D721Med (cell line): ENCODE data around the gene LPO.

Source experiments
- DNase-seq: peaks from one replicate; pipeline ENCODE4 v3.0.0; 2011; ENCODE audit warnings: low spot score; ENCODE audit not compliant: insufficient read length
- FAIRE-seq: peaks from 2 replicates; lab custom pipeline; 2011; peaks lifted over from hg19 to GRCh38; lab: Jason Lieb, UNC
- TF ChIP-seq, protein P1 (sequence below): IDR thresholded peaks from 2 replicates; pipeline ENCODE4 v1.5.1; 2012; ENCODE audit warnings: mild to moderate bottlenecking, control low read depth; ENCODE audit not compliant: insufficient read depth; ENCODE audit errors: missing control alignments

Gene LPO

DNA sequence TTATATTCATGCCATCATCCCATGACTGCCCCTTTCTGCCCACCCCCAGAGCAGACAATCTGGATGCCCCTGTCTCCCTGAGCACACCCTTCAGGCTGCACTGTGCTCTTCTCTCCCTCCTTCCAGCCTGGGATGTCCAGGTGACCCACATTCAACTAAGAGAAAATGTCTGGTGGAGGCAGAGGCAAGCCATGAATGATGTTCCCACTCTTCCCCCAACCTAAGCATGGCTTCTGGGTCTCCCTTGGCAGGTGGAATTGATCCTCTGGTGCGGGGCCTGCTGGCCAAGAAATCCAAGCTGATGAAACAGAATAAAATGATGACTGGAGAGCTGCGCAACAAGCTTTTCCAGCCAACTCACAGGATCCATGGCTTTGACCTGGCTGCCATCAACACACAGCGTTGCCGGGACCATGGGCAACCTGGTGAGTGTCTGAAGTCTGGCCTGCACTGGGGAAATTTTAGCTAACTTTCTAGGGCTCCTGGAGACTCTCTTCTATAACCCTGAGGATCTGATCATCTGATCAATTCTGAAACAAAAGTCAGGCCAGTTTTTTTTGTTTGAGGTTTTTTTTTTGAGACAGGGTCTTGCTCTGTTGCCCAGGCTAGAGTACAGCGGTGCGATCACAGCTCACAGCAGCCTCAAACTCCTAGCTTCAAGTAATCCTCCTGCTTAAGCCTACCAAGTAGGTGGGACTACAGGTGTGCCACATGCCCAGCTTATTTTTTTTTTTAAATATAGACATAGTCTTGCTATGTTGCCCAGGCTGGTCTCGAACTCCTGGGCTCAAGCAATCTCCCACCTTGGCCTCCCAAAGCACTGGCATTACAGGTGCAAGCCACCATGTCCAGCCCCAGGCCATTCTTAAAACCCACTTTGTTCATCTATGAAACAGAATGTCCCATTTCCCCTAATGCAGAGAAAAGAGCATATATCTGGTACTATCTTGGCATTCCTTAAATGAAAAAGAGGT, 27.8 kb downstream of the LPO start:
- DNase-seq (no peak), FAIRE-seq (no peak)
- TF ChIP-seq, protein P1, sequence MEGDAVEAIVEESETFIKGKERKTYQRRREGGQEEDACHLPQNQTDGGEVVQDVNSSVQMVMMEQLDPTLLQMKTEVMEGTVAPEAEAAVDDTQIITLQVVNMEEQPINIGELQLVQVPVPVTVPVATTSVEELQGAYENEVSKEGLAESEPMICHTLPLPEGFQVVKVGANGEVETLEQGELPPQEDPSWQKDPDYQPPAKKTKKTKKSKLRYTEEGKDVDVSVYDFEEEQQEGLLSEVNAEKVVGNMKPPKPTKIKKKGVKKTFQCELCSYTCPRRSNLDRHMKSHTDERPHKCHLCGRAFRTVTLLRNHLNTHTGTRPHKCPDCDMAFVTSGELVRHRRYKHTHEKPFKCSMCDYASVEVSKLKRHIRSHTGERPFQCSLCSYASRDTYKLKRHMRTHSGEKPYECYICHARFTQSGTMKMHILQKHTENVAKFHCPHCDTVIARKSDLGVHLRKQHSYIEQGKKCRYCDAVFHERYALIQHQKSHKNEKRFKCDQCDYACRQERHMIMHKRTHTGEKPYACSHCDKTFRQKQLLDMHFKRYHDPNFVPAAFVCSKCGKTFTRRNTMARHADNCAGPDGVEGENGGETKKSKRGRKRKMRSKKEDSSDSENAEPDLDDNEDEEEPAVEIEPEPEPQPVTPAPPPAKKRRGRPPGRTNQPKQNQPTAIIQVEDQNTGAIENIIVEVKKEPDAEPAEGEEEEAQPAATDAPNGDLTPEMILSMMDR: no peak

DNA sequence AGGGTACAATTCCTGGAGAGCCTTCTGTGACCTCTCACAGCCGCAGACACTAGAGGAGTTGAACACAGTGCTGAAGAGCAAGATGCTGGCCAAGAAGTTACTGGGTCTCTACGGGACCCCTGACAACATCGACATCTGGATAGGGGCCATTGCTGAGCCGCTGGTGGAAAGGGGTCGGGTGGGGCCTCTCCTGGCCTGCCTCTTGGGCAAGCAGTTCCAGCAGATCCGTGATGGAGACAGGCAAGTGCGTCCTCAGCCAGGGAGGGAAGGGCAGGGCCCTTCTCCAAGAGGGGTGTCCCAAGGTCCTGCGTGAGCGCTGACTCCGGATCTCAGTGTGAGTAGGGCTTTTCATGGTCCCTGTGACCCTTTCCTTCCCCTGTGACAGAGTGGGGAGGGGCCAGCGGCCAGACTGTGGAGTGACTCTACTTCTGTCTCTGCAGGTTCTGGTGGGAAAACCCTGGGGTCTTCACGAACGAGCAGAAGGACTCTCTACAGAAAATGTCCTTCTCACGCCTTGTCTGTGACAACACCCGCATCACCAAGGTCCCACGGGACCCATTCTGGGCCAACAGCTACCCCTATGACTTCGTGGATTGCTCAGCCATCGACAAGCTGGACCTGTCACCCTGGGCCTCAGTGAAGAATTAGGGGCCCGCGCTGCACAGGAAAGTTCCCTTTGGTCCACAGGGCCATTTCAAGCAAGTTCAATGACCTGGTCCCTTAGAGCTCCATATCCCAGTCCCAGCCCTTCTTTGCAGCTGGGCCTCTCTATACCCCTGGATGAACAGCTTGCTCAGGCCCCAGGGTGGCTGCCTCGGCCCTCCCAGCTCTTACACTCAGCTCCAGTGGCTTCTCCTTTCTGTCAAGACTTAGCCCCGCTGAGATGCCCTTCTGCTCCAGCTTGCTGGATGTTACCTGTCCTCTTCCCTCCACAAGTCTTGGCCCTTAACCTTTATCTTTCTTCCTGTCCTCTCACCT, 29.3 kb downstream of the LPO start:
- DNase-seq: no peak
- TF ChIP-seq, protein P1: no peak
- FAIRE-seq: no peak

DNA sequence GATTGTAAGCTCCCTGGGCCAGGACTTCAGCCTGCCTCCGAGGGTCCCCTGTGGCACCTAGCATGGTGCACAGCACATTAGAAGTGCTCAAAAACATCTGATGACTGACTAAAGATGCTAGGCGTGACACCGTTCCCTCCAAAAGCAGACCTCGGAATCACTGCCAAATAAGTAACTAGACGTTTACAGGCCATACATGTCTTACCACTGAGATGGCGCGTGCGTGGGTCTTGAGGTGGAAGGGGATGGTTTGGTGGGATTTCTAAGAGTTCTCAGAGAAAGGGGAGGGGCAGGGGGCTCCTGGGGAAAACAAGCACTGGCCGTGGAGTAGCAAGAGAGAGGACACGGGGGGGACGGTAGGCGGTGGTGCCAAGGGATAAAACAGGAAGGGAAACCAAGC, 29.9 kb downstream of the LPO start:
- FAIRE-seq: no peak
- TF ChIP-seq, protein P1: no peak
- DNase-seq: no peak

DNA sequence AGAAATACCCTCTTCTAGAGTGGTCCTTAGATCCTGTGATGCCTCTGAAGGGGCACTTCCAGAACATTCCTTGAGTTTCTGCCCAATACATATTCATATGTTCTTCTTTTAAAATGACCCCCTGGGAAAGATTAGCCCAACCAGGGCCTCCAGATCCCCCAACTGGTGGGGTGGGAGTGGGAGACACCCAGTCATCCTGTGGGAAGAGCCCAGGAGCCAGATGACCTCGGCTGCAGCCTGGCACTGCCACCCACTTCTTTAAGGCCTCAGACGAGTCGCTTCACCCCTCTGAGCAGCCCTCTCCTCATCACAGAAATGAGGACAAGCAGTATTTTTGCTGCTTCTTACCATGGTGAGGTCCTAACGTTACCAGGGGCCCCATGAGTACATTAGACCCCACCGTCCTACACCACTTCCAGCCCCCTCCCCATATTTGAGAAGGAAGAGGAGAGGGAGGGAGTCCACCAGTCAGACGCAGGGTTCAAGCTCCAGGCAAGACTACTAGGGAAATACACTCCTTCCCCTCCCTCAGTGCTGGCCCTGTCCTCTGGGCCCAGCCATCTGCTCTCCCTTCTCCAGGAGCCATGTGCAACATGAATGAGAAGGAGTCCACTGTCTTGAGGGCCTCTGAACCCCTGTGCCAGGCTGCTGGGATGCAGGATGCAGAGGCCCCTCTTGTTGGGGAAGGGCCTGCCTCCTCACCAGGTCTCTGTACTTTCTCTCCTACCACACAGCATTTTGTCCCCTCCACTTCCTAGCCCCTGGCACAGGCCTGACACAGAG, 30.6 kb downstream of the LPO start:
- TF ChIP-seq, protein P1: no peak
- no peak for DNase-seq
- FAIRE-seq: no peak

DNA sequence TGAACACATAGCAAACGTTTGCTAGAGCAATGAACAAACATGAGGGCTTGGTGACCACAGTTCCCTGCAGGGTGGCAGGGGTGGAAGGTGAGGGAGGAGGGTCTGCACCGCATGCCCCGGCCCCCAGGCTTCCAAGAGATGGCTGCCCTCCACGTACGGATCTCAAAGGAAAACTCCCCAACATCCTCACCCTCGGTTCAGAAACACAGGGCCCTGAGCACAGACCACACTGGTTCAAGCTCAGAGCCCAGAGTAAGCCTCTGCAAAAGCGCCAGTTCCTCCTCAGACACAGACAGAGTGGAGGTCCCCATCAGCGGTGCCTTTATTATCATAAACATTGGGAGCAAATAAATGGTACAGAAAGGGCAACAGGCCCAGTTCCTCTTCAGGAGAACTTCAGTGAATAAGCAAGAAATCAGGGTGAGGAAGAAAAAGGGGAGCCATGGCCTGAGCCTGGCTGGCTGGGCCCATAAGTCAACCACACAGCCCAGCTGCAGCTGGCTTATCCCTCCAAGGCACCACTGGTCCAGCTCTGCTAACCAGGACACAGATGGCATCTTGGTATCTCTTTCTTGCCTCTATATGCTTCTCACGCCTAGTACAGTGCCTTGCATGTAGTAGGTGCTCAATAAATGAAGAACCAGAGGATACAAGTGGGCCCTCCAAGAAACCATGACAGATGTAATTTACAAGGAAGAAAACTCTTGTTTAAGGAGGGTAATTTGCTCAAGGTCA, 31.3 kb downstream of the LPO start:
- DNase-seq: no peak
- TF ChIP-seq, protein P1: no peak

More for the DNA sequence above, 31.3 kb downstream of the LPO start:
- FAIRE-seq: no peak
